Fibroblast of skin of scalp (primary cell): Measurements from ENCODE around the gene GMDS.

Source experiments
- DNase-seq: peaks from one replicate; pipeline ENCODE4 v3.0.0-alpha.2; 2013

The GMDS gene

GRCh38 chr6:2086326-2086965 lies 159.0 kb downstream of the GMDS start:
- DNase-seq = peak; percentile 14

DNA sequence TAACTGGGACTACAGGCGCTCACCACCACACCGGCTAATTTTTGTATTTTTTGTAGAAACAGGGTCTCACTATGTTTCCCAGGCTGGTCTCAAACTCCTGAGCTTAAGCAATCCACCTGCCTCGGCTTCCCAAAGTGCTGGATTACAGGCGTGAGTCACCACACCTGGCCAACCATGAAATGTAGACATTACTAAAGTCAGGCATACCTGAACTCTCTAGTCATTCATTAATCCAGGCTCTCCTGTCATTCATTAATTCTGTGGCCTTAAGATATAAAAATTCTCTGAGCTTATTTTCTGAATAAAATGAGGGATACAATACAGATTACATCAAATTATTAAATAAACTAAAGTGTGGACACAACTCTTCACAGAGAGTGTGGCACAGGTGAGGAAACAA lies 159.7 kb downstream of the GMDS start:
- DNase-seq = no peak

GRCh38 chr6:2081155-2082138 lies 164.0 kb downstream of the GMDS start:
- DNase-seq = no peak

- no peak for DNase-seq
Observed at GRCh38 chr6:2078888-2079287, 166.5 kb downstream of the GMDS start.

GRCh38 chr6:2077826-2078225 lies 167.6 kb downstream of the GMDS start:
- DNase-seq = no peak

- no peak for DNase-seq
Observed at GRCh38 chr6:2073476-2073875, 171.9 kb downstream of the GMDS start.

- DNase-seq = peak; percentile 82
Observed at GRCh38 chr6:2072453-2072852, 173.0 kb downstream of the GMDS start.

- no peak for DNase-seq
Observed at GRCh38 chr6:2063547-2063946, 181.9 kb downstream of the GMDS start.

DNA sequence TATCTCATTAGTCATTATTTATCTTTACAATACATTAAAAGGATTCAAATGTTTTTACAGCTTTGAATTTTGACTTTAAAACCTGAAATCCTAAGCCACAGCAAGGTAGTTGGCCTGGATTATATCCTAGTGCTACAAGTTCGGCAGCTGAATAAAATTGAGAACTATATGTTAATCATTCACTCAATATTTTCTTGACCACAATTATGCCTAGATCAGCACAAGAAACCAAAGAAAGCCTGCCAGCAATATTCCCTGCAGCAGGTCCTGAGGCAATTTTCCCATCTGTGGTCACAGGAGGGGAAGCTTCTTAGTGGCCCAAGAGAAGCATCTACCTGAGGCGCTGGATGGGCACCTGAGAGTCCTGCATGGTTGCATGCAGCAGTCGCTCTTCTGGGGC lies 183.5 kb downstream of the GMDS start:
- peak; percentile 58 for DNase-seq

DNA sequence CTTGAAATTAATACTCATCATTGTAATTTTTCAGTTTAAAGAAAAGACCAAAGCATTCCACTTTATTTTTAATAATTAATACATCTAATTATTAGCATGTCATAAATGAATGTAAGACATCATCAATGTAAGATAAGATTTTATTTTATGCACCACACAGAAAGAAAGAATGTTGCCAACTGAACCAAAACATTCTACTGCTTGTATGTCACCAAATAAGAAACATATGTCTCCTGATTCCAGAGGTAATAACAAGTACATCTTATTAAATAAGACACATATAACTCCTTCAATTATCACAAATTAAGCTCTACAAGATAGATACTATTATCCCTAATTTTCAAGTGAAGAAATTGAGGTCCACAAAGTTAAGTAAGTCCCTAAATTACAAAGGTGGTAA lies 189.5 kb downstream of the GMDS start:
- DNase-seq = peak; percentile 58

- DNase-seq = no peak
Observed at GRCh38 chr6:2055143-2055542, 190.3 kb downstream of the GMDS start.

- DNase-seq = no peak
Observed at GRCh38 chr6:2054516-2055067, 190.8 kb downstream of the GMDS start.

GRCh38 chr6:2053691-2054090 lies 191.7 kb downstream of the GMDS start:
- DNase-seq = no peak

DNA sequence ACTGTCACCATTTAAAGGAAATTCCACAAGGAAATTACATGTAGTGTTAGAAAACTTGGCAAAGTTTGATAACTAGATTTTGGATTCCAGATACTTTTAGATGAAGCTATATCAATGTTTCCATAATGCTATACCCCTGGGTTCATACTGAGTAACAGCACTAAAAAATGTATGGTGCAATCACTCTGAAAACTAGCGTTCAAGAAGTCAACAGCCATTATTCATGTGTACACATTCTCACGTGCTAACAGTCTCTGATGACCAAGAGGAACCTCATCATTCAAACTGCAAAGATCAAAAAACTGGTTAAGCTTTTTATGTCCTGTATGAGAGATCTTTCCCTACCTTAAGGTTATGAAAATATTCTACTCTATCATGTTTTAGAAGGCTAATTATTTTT lies 197.6 kb downstream of the GMDS start:
- peak; percentile 19 for DNase-seq

- no peak for DNase-seq
Observed at GRCh38 chr6:2044192-2044591, 201.2 kb downstream of the GMDS start.

DNA sequence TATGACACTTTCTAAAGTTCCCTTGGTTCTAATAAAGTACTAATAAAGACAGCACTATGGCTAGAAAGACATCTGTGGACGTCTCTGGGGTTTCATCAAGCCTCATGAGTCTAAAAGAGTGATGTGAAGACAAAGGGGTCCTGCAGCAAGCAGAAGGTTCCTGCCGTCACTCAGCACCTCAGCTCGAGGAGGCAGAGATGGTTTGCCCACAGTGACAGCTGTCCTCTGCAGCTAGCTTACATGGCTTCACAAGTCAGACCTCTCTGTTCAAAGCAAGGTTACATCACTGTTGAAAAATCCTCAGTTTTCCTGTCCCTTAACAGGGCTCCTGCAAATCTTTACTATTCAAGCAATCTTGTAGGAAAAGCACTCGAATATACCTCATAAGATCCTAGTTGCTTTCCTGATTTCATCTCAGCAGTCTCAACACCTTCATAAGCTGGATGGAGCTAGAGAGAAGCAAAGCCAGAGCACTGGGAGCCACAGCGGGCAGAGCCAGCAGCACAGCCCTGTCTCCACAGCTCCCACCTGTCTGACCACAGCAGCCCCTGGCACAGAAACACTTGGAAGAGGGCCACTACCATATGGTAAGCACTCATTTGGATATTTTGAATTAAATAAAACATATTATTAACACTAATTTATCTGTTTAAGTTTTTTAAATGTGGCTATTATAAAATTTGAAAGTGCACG lies 202.3 kb downstream of the GMDS start:
- DNase-seq = no peak

DNA sequence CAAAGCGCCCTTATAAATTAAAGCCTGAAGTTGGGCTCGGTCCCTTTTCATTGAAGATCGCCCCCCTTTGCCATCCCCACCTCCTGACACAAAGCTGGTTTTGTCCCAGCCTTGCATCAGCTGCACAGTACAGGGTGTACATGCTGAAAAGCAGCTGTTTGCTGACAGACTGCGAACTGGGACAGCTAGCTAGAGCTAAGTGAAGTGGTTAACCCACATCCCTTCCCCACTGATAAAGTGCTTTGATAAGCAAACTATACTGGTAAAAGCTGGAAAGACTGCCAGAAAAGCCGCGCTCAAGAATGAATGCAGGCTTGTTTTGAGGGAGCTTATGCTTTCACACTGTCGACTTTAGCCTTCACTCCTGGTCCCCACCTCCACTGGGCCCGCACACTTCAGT lies 207.3 kb downstream of the GMDS start:
- no peak for DNase-seq

DNA sequence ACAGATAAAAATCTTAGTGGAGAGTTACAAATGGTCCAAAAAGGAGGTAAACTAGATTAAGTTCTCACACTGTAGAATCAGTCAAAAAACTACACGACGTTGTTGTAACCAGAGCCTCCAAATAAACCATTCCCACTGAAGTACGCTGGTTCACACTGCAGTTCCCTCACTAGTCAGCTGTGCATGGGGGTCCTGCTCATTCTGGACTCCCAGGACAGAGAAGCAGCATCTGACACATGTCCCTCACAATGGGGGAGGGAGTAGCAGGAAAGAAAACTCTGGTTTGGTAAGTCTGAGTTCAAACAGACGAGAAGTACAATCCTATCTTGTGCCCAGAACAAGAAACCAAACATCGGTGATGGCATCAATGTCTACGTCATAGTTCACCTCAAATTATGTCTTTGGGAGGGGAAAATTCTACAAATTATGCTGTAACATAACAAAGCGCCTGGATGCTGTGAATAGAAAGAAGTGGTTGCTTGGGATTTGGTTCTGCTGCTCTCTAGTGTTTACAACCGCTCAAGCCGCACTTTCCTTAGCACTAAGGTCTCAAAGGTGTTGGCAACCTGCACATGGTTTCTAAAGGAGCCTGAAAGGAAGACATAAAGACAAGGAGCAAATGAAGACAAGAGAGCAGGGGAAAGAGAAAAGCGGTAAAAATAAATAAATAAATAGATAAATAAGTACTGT lies 208.0 kb downstream of the GMDS start:
- DNase-seq = no peak

- no peak for DNase-seq
Observed at GRCh38 chr6:2036710-2037023, 208.7 kb downstream of the GMDS start.

DNA sequence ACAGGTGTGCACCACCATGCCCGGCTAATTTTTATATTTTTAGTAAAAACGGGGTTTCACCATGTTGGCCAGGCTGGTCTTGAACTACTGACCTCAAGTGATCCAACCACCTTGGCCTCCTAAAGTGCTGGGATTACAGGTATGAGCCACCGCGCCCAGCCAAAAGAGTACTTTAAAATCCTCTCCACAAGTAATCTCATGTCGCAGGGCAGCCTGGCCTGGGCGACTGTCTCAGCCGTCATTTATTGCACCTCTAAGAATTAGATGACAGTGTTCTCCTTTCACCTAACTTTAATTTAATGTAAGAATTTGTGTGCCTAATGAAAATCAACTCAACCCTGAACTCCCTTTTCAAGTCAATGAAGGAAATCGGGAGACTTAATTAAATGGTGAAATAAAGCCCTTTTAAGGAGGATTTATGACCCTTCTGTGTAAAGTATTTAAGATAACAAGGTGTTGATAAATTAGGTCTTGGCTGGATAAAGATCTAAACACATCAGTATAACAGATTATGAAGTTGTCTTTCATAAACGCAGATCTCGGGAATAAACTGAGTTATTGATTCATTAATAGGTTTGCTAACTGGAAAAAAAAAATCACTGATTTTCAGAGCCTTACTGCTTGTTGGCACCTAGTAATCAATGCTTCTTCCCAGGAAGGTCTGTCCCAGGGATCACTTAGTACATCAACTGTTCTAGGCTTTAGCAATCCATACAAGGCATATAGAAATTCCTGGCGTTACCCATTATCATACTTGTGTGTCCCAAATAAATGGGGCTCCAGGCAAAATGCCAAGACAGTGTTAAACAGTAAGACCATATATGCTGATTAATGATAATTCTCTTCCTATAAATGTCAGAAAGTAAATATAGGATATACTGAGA lies 209.3 kb downstream of the GMDS start:
- no peak for DNase-seq

DNA sequence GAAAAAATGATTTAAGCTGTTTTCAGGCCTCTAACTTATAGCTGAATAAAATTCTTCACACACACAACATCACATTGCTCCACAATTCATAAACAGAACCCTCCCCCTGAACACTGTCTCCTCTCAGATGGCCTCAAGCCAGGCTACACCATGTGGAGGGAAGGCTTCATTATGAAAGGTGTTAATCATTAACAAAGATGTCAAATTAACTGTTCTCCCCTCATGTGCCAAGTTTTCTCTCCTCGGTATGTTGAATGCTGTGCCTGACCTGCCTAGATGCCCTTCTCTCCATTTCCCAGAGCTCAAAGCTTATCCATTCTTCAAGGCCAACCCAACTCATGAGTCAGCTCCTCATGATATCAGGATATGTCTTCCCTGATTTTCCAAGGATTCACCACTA lies 210.4 kb downstream of the GMDS start:
- DNase-seq = no peak

GRCh38 chr6:2034256-2034655 lies 211.1 kb downstream of the GMDS start:
- DNase-seq = peak; percentile 31
